GM23248 (cell line): ENCODE data around the gene LRRN2.

Experiments used
- EZH2 ChIP-seq: fragments of 200-600 bp; sonication (generic); IDR thresholded peaks from 2 replicates; pipeline ENCODE4 v1.6.1; 2018; ENCODE audit warnings: antibody characterized with exemption, mild to moderate bottlenecking; ENCODE audit not compliant: insufficient read depth, poor library complexity, severe bottlenecking
- EZH2phosphoT487 ChIP-seq: fragments of 200-600 bp; sonication (generic); IDR thresholded peaks from 2 replicates; pipeline ENCODE4 v1.6.1; 2018; ENCODE audit warnings: antibody characterized with exemption, moderate library complexity, mild to moderate bottlenecking, low read depth; ENCODE audit not compliant: insufficient read depth

DNA sequence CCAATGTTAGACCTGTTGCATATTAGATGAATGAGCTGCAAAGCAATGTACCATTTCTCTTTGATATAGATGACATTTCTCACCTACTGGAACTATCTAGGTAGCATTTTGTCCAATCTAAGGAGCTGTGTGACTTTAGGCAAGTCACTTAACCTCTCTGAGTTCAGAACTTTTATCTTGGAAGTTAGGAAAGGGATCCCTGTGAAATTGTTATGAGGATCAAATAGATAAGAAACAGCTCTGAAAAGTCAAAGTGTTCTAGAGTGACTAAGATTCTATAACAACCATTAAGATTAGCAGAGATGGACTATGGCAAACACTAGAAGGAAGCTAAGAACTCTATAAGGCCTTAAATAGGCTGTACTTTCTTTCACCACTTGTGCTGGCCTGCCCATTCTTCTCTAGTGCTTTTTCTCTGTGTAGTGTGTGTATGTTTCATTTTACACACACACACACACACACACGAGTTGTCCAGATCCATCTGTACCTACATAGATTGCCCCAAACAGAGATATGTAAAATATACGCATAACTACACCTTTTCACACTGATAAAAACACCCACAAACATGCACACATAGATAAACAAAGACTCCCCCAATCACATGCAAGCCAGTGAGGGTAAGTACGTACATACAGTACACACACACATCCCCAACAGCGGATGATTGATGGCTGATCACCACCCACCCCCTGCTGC, 19.4 kb upstream of the LRRN2 start:
- TF ChIP-seq EZH2 (no peak), EZH2phosphoT487 (no peak)
